HepG2 (cell line): ENCODE results near the gene PSMD1. TPM values are rescaled to one million over a fixed set of nuclear protein-coding genes. Genes with fewer than 3 reads are reported as not detected.
A peak's percentile ranks its signal among the peaks of the same experiment; 100 is the strongest.
"Not testable (repeated sequence)": the region's sequence is repeated elsewhere in the genome, so short reads cannot be mapped to it uniquely, and the experiment has no call there.

Experiments
- ATAC-seq: fragments of 200-7000 bp; cut with Tn5 transposase; 3 replicates; pipeline ENCODE4 v1.9.1; 2020; ENCODE audit warnings: mild to moderate bottlenecking, moderate library complexity
- BruUV-seq: library from RNA; stranded (reverse); fragments of 400-500 nt; replicated peaks from 2 replicates; lab custom pipeline; 2021; lab: Mats Ljungman, UMichigan
- CTCF ChIA-PET: fragments of 300-600 bp; formaldehyde crosslinking; extraction: SDS; loops from one replicate; lab custom pipeline; 2021; ENCODE audit warnings: low total read pairs, inconsistent platforms, low intra/inter-chr PET ratio; lab: Yijun Ruan, JAX
- POLR2A ChIA-PET: fragments of 350-600 bp; sonication (Branson Sonifier 250); formaldehyde crosslinking; loops from one replicate; lab custom pipeline; 2020; ENCODE audit warnings: antibody characterized with exemption, inconsistent platforms; lab: Yijun Ruan, JAX
- DNase-seq: peaks from one replicate; pipeline ENCODE4 v3.0.0-alpha.2; 2015; ENCODE audit warnings: low spot score
- FAIRE-seq: peaks from 3 replicates; lab custom pipeline; 2011; peaks lifted over from hg19 to GRCh38; lab: Jason Lieb, UNC
- H2AFZ ChIP-seq: one replicate; pipeline ENCODE4 v1.6.1; 2011; ENCODE audit warnings: low read length, inconsistent platforms
- H3K27ac ChIP-seq: fragments of 300-600 bp; 3 replicates; pipeline ENCODE4 v1.8.0; 2011; ENCODE audit warnings: mixed run types, mild to moderate bottlenecking, mixed read lengths, low read length, inconsistent platforms; ENCODE audit not compliant: insufficient read depth; ENCODE audit errors: extremely low read length
- H3K27me3 ChIP-seq, 2 experiments: fragments of 200-600 bp in 1 of 2; 2 replicates in 1 of 2; 3 replicates in 1 of 2; pipeline versions ENCODE4 v1.6.0 to v1.8.0; 2011; ENCODE audit warnings: low read length in 2 of 2, mild to moderate bottlenecking in 2 of 2, moderate library complexity in 2 of 2, inconsistent platforms in 1 of 2; ENCODE audit not compliant: insufficient read depth in 2 of 2, control insufficient read depth in 1 of 2
- H3K36me3 ChIP-seq, 2 experiments: fragments of 200-600 bp in 1 of 2; replicated peaks in 1 of 2; 2 replicates in 1 of 2; 3 replicates in 1 of 2; pipeline versions ENCODE4 v1.5.1 to v1.8.0; 2011; ENCODE audit warnings: low read length in 2 of 2, inconsistent platforms in 1 of 2; ENCODE audit not compliant: insufficient read depth in 2 of 2, control insufficient read depth in 1 of 2
- H3K4me1 ChIP-seq: 2 replicates; pipeline ENCODE4 v1.5.1; 2012; ENCODE audit warnings: low read length, inconsistent platforms; ENCODE audit not compliant: insufficient read depth
- H3K4me2 ChIP-seq: 2 replicates; pipeline ENCODE4 v1.6.0; 2011; ENCODE audit warnings: low read depth, low read length, inconsistent platforms
- H3K4me3 ChIP-seq, 3 experiments: fragments of 200-600 bp in 1 of 3; sonication (generic), shearing (Covaris generic) in 1 of 3; replicated peaks in 1 of 3; 2 replicates each; pipeline ENCODE4 v1.5.1; 2011 to 2016; ENCODE audit warnings: low read length in 3 of 3, inconsistent platforms in 2 of 3, low read depth in 2 of 3, mild to moderate bottlenecking in 2 of 3, control low read depth in 1 of 3, mixed read lengths in 1 of 3; ENCODE audit not compliant: insufficient read depth in 1 of 3
- H3K79me2 ChIP-seq: one replicate; pipeline ENCODE4 v1.6.1; 2011; ENCODE audit warnings: low read length, inconsistent platforms; ENCODE audit not compliant: insufficient read depth
- H3K9ac ChIP-seq: 2 replicates; pipeline ENCODE4 v1.6.0; 2011; ENCODE audit warnings: mild to moderate bottlenecking, low read depth, low read length, inconsistent platforms; ENCODE audit not compliant: insufficient read depth
- H3K9me3 ChIP-seq: 2 replicates; pipeline ENCODE4 v1.5.1; 2012; ENCODE audit warnings: mild to moderate bottlenecking, low read length
- H4K20me1 ChIP-seq: 2 replicates; pipeline ENCODE4 v1.6.0; 2011; ENCODE audit warnings: inconsistent platforms, mild to moderate bottlenecking, low read length, moderate library complexity; ENCODE audit not compliant: insufficient read depth
- RBM22 ChIP-seq: fragments of 200-400 bp; formaldehyde crosslinking; optimal IDR thresholded peaks from 2 replicates; pipeline ENCODE3; 2017; ENCODE audit warnings: mild to moderate bottlenecking, low read length, moderate library complexity
- ZSCAN31 ChIP-seq: sonication (generic); formaldehyde crosslinking; IDR thresholded peaks from 2 replicates; pipeline ENCODE4 v1.5.0; 2020; ENCODE audit warnings: low read depth, mild to moderate bottlenecking, missing genetic modification reagents
- WGBS: methylation state at CpG from one replicate; pipeline ENCODE4 v1.1.6; 2017; ENCODE audit warnings: low lambda C conversion rate; 5-methylcytosine and 5-hydroxymethylcytosine counted together
- in situ Hi-C: cut with HindIII; loops from 2 replicates; pipeline ENCODE4 v1.10.0; 2017; ENCODE audit warnings: low pct_unique_long_range_greater_than_20kb; ENCODE audit not compliant: extremely low pct_ligation_motif_present
- intact Hi-C: fragments of 100-400 bp; cut with micrococcal nuclease; formaldehyde crosslinking; loops from one replicate; pipeline ENCODE4 v1.10.0; 2022; ENCODE audit not compliant: unreplicated experiment
- polyA plus RNA-seq, 8 experiments: library from polyadenylated mRNA; depleted of rRNA in 3 of 8; stranded (reverse) in 7 of 8; unstranded in 1 of 8; fragments of >200 nt; fragmentation: Illumina TruSeq in 4 of 8; extraction: Trizol in 4 of 8; gene quantifications; 2 replicates each; pipeline versions ENCODE4 v1.2.1 to v1.2.3, GENCODE V29; 2011 to 2016; ENCODE audit warnings: low read depth in 4 of 8, missing spikeins in 1 of 8, mixed read lengths in 1 of 8; ENCODE audit not compliant: insufficient read depth in 1 of 8
- total RNA-seq, 5 experiments: library from RNA; depleted of rRNA; stranded (reverse); fragments of >200 nt; fragmentation: Illumina TruSeq; extraction: Trizol; gene quantifications; 2 replicates each; pipeline ENCODE4 v1.2.3, GENCODE V29; 2016; ENCODE audit warnings: low read depth in 1 of 5
- TF ChIP-seq, protein P1 (sequence below): sonication (generic); formaldehyde crosslinking; IDR thresholded peaks from 2 replicates; pipeline ENCODE4 v1.8.1; 2023; ENCODE audit warnings: missing genetic modification reagents, mild to moderate bottlenecking, borderline replicate concordance

PSMD1 gene
- total and polyA plus RNA-seq, 2 of the 13 experiments (the other 11 are each of a cell fraction or from before 2014, with no cell fraction given) = 136 to 191 TPM

GRCh38 chr2:231177156-231178025, 120.7 kb downstream of the PSMD1 start:
- no TSS peak for BruUV-seq
- FAIRE-seq (no peak), DNase-seq (no peak)
- 96% methylated on average over 11 of the region's 11 CpGs for WGBS
- POLR2A ChIA-PET = no interaction called here
- Histone ChIP-seq H3K9me3 (no peaks in the 10 kb centered on the region), H2AFZ (no peak overlapping the region)
- CTCF ChIA-PET = no interaction called here
- TF ChIP-seq RBM22 (peak; percentile 26), ZSCAN31 (CRISPR knock-in tag) (0 out of 2 replicates have a peak, but pooled peaks have one; percentile 54)
- TF ChIP-seq, protein P1, sequence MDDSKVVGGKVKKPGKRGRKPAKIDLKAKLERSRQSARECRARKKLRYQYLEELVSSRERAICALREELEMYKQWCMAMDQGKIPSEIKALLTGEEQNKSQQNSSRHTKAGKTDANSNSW (CRISPR knock-in tag) = no peak
- TF ChIP-seq, all 625 proteins: peak for 2
- H4K20me1 ChIP-seq = no peaks in the 10 kb centered on the region
- H3K27me3 ChIP-seq = no peaks in the 10 kb centered on the region
- H3K79me2 ChIP-seq = no peaks in the 10 kb centered on the region
- peaks cover 4 to 18% of the 10 kb centered on the region in 2 experiments for H3K36me3 ChIP-seq
- H3K4me3 ChIP-seq = no peak overlapping the region
- ATAC-seq = no peak
- no peak overlapping the region for H3K4me2 ChIP-seq
- H3K27ac ChIP-seq = no peak overlapping the region
- in situ Hi-C loops = no loop called here
- intact Hi-C loops = no loop called here
- H3K9ac ChIP-seq = no peak overlapping the region
- peaks cover 10% of the 10 kb centered on the region for H3K4me1 ChIP-seq

DNA sequence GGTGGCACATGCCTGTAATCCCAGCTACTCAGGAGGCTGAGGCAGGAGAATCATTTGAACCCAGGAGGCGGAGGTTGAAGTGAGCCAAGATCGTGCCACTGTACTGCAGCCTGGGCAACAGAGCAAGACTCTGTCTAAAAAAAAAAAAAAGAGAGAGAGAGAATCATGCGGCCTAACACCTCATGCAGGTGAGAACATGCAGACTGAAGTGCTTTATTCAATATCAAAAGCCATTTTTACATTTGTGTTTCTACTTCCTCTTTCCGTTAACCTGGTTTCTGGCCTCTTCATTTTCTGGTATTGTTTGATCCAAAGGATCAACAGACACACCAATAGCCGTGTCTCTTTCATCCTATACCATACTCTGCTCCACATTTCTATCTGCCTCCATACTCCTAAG, 122.1 kb downstream of the PSMD1 start:
- H3K27ac ChIP-seq, H3K27me3 ChIP-seq, DNase-seq, POLR2A ChIA-PET, intact Hi-C loops, H2AFZ ChIP-seq, CTCF ChIA-PET, H3K9ac ChIP-seq, H3K4me2 ChIP-seq, in situ Hi-C loops, BruUV-seq, H3K4me3 ChIP-seq, FAIRE-seq, H3K36me3 ChIP-seq, ATAC-seq, H4K20me1 ChIP-seq, H3K79me2 ChIP-seq, H3K9me3 ChIP-seq: not testable (repeated sequence)
- WGBS = 92% methylated on average over 5 of the region's 5 CpGs
- peaks cover 16% of the 10 kb centered on the region for H3K4me1 ChIP-seq
